IMR-90 (cell line): Measurements from ENCODE around the gene LYSMD4. TPM values are rescaled to one million over a fixed set of nuclear protein-coding genes. Genes with fewer than 3 reads are reported as not detected.

Source experiments
- ATAC-seq: fragments of 200-7000 bp; cut with Tn5 transposase; 2 replicates; pipeline ENCODE4 v1.9.1; 2020; ENCODE audit warnings: low read depth, mild to moderate bottlenecking, moderate library complexity
- BruUV-seq: library from RNA; stranded (reverse); fragments of 400-500 nt; replicated peaks from 2 replicates; lab custom pipeline; 2021; lab: Mats Ljungman, UMichigan
- CTCF ChIA-PET: fragments of 300-600 bp; formaldehyde crosslinking; extraction: SDS; loops from one replicate; lab custom pipeline; 2021; ENCODE audit warnings: antibody characterized with exemption; lab: Yijun Ruan, JAX
- POLR2A ChIA-PET: fragments of 300-600 bp; sonication (Branson Sonifier 250); formaldehyde crosslinking; loops from one replicate; lab custom pipeline; 2022; ENCODE audit warnings: antibody characterized with exemption; ENCODE audit not compliant: unreplicated experiment; lab: Charles Lee
- DNase-seq: peaks from one replicate; pipeline ENCODE4 v3.0.0; 2013
- H2AFZ ChIP-seq: replicated peaks from 2 replicates; pipeline ENCODE3; 2013; ENCODE audit warnings: low read length, mild to moderate bottlenecking; ENCODE audit not compliant: poor library complexity
- H2AK5ac ChIP-seq: 2 replicates; pipeline ENCODE4 v1.6.1; 2013; ENCODE audit warnings: low read depth, low read length, inconsistent platforms
- H2AK9ac ChIP-seq: replicated peaks from 2 replicates; pipeline ENCODE3; 2013; ENCODE audit warnings: mild to moderate bottlenecking, low read depth, low read length, moderate library complexity; ENCODE audit not compliant: poor library complexity
- H2BK120ac ChIP-seq: 2 replicates; pipeline ENCODE4 v1.6.1; 2013; ENCODE audit warnings: low read depth, low read length, inconsistent platforms
- H2BK15ac ChIP-seq: 3 replicates; pipeline ENCODE4 v1.6.1; 2013; ENCODE audit warnings: low read depth, low read length, inconsistent platforms
- H2BK20ac ChIP-seq: 2 replicates; pipeline ENCODE4 v1.6.1; 2013; ENCODE audit warnings: low read depth, mild to moderate bottlenecking, inconsistent platforms, low read length, moderate library complexity
- H2BK5ac ChIP-seq: 2 replicates; pipeline ENCODE4 v1.6.1; 2013; ENCODE audit warnings: mild to moderate bottlenecking, low read depth, low read length, inconsistent platforms; ENCODE audit not compliant: poor library complexity, severe bottlenecking
- H3K14ac ChIP-seq: replicated peaks from 2 replicates; pipeline ENCODE4 v1.6.1; 2013; ENCODE audit warnings: low read depth, low read length, inconsistent platforms
- H3K18ac ChIP-seq: 2 replicates; pipeline ENCODE4 v1.6.1; 2013; ENCODE audit warnings: low read depth, low read length, control low read depth
- H3K23ac ChIP-seq: 2 replicates; pipeline ENCODE4 v1.6.1; 2013; ENCODE audit warnings: low read depth, low read length, inconsistent platforms
- H3K27ac ChIP-seq: 2 replicates; pipeline ENCODE4 v1.5.1; 2013; ENCODE audit warnings: mild to moderate bottlenecking, control low read depth, low read length; ENCODE audit not compliant: insufficient read depth
- H3K27me3 ChIP-seq: 2 replicates; pipeline ENCODE4 v1.6.1; 2013; ENCODE audit warnings: low read length; ENCODE audit not compliant: control insufficient read depth, insufficient read depth
- H3K36me3 ChIP-seq: 2 replicates; pipeline ENCODE4 v1.6.1; 2013; ENCODE audit warnings: low read length, mixed read lengths; ENCODE audit not compliant: control insufficient read depth, insufficient read depth
- H3K4ac ChIP-seq: 2 replicates; pipeline ENCODE4 v1.6.1; 2013; ENCODE audit warnings: low read depth, low read length, inconsistent platforms
- H3K4me1 ChIP-seq: 2 replicates; pipeline ENCODE4 v1.6.1; 2013; ENCODE audit warnings: low read length, mixed read lengths; ENCODE audit not compliant: control insufficient read depth, insufficient read depth
- H3K4me2 ChIP-seq: 2 replicates; pipeline ENCODE4 v1.6.1; 2013; ENCODE audit warnings: low read depth, mild to moderate bottlenecking, control low read depth, low read length, moderate library complexity
- H3K4me3 ChIP-seq: 2 replicates; pipeline ENCODE4 v1.5.1; 2013; ENCODE audit warnings: low read depth, mild to moderate bottlenecking, control low read depth, low read length, moderate library complexity; ENCODE audit not compliant: insufficient read depth
- H3K56ac ChIP-seq: 2 replicates; pipeline ENCODE4 v1.6.1; 2013; ENCODE audit warnings: low read length, inconsistent platforms; ENCODE audit not compliant: insufficient read depth; ENCODE audit errors: extremely low read depth
- H3K79me1 ChIP-seq, 2 experiments: 2 replicates each; pipeline ENCODE4 v1.6.1; 2013; ENCODE audit warnings: low read length in 2 of 2, inconsistent platforms in 1 of 2, low read depth in 1 of 2
- H3K9ac ChIP-seq: 2 replicates; pipeline ENCODE4 v1.6.1; 2013; ENCODE audit warnings: low read depth, low read length, control low read depth
- H3K9me1 ChIP-seq: 2 replicates; pipeline ENCODE4 v1.6.1; 2013; ENCODE audit warnings: low read length, inconsistent platforms; ENCODE audit not compliant: insufficient read depth
- H3K9me3 ChIP-seq: 2 replicates; pipeline ENCODE4 v1.6.1; 2013; ENCODE audit warnings: low read length; ENCODE audit not compliant: control insufficient read depth, insufficient read depth
- H4K20me1 ChIP-seq: 2 replicates; pipeline ENCODE4 v1.6.1; 2013; ENCODE audit warnings: low read length, inconsistent platforms; ENCODE audit not compliant: insufficient read depth
- H4K5ac ChIP-seq: 2 replicates; pipeline ENCODE4 v1.6.1; 2013; ENCODE audit warnings: mild to moderate bottlenecking, low read depth, low read length, control low read depth
- H4K8ac ChIP-seq, 2 experiments: 2 replicates each; pipeline ENCODE4 v1.6.1; 2013; ENCODE audit warnings: low read depth in 2 of 2, low read length in 2 of 2, control low read depth in 1 of 2, inconsistent platforms in 1 of 2
- H4K91ac ChIP-seq: 2 replicates; pipeline ENCODE4 v1.6.1; 2013; ENCODE audit warnings: low read depth, low read length, inconsistent platforms; ENCODE audit not compliant: insufficient read depth
- BHLHE40 ChIP-seq: fragments of 150-350 bp; IDR thresholded peaks from 2 replicates; pipeline ENCODE4 v1.6.1; 2016; ENCODE audit warnings: mild to moderate bottlenecking, low read depth, low read length
- CEBPB ChIP-seq: IDR thresholded peaks from 2 replicates; pipeline ENCODE4 v1.6.1; 2012; ENCODE audit warnings: low read depth, low read length, improper control_type of control experiment
- CHD1 ChIP-seq: IDR thresholded peaks from 2 replicates; pipeline ENCODE4 v1.6.1; 2012; ENCODE audit warnings: low read depth, low read length, improper control_type of control experiment
- CTCF ChIP-seq: conservative IDR thresholded peaks from 2 replicates; pipeline ENCODE4 v1.5.1; 2012; ENCODE audit warnings: mild to moderate bottlenecking, low read depth, low read length, improper control_type of control experiment
- ELK1 ChIP-seq: fragments of 150-350 bp; IDR thresholded peaks from 2 replicates; pipeline ENCODE4 v1.6.1; 2016; ENCODE audit warnings: low read depth, mild to moderate bottlenecking, low read length, moderate library complexity, borderline replicate concordance
- FOS ChIP-seq: fragments of 150-350 bp; IDR thresholded peaks from 2 replicates; pipeline ENCODE4 v1.6.1; 2016; ENCODE audit warnings: low read depth, low read length
- MAFK ChIP-seq: IDR thresholded peaks from 2 replicates; pipeline ENCODE4 v1.6.1; 2012; ENCODE audit warnings: low read depth, low read length, improper control_type of control experiment
- MAZ ChIP-seq: IDR thresholded peaks from 2 replicates; pipeline ENCODE4 v1.6.1; 2012; ENCODE audit warnings: low read depth, mild to moderate bottlenecking, low read length, improper control_type of control experiment, moderate library complexity, borderline replicate concordance
- MXI1 ChIP-seq: IDR thresholded peaks from 2 replicates; pipeline ENCODE4 v1.6.1; 2012; ENCODE audit warnings: low read depth, mild to moderate bottlenecking, low read length, moderate library complexity, borderline replicate concordance
- NFE2L2 ChIP-seq: fragments of 150-350 bp; IDR thresholded peaks from 2 replicates; pipeline ENCODE4 v1.6.1; 2016; ENCODE audit warnings: low read depth, mild to moderate bottlenecking, low read length
- POLR2A ChIP-seq: IDR thresholded peaks from 2 replicates; pipeline ENCODE4 v1.6.1; 2012; ENCODE audit warnings: mild to moderate bottlenecking, low read depth, low read length
- RAD21 ChIP-seq: IDR thresholded peaks from 2 replicates; pipeline ENCODE4 v1.6.1; 2012; ENCODE audit warnings: low read length, improper control_type of control experiment
- RCOR1 ChIP-seq: IDR thresholded peaks from 2 replicates; pipeline ENCODE4 v1.6.1; 2012; ENCODE audit warnings: mild to moderate bottlenecking, low read length, improper control_type of control experiment; ENCODE audit not compliant: insufficient replicate concordance
- RFX5 ChIP-seq: IDR thresholded peaks from 2 replicates; pipeline ENCODE4 v1.8.0; 2012; ENCODE audit warnings: low read depth, mild to moderate bottlenecking, low read length, moderate library complexity
- SMC3 ChIP-seq: fragments of 150-350 bp; IDR thresholded peaks from 2 replicates; pipeline ENCODE4 v1.6.1; 2016; ENCODE audit warnings: low read depth, mild to moderate bottlenecking, antibody characterized with exemption, low read length, moderate library complexity
- USF2 ChIP-seq: fragments of 150-350 bp; IDR thresholded peaks from 2 replicates; pipeline ENCODE4 v1.6.1; 2017; ENCODE audit warnings: mild to moderate bottlenecking, antibody characterized with exemption, low read length, low read depth
- WGBS, 2 experiments: methylation state at CpG; one replicate each; pipeline versions ENCODE4 v1.1.5 to v1.1.7; 2013; ENCODE audit warnings: missing lambda C conversion rate in 2 of 2; ENCODE audit not compliant: insufficient read length in 1 of 2; ENCODE audit errors: extremely low coverage in 2 of 2; 5-methylcytosine and 5-hydroxymethylcytosine counted together
- dilution Hi-C: fragments of 300-500 bp; cut with HindIII; formaldehyde crosslinking; loops from one replicate; pipeline ENCODE4 v1.14.3; 2018; ENCODE audit warnings: low sequenced_read_pairs; ENCODE audit not compliant: unreplicated experiment
- in situ Hi-C: fragments of 300-500 bp; cut with MboI; formaldehyde crosslinking; loops from 3 replicates; pipeline ENCODE4 v1.14.3; 2019; ENCODE audit warnings: low sequenced_read_pairs, inconsistent platforms, mixed read lengths
- intact Hi-C: fragments of 100-400 bp; cut with micrococcal nuclease; formaldehyde crosslinking; loops from 2 replicates; pipeline ENCODE4 v1.10.0; 2022
- polyA plus RNA-seq, 3 experiments: library from polyadenylated mRNA; depleted of rRNA; stranded (reverse); fragments of >200 nt; gene quantifications; 2 replicates each; pipeline ENCODE4 v1.2.3, GENCODE V29; 2012; ENCODE audit warnings: low replicate concordance in 1 of 3
- total RNA-seq: library from RNA; depleted of rRNA; stranded (reverse); fragments of >200 nt; gene quantifications from 2 replicates; pipeline ENCODE4 v1.2.3, GENCODE V29; 2012

LYSMD4 gene
- total and polyA plus RNA-seq, 2 of the 4 experiments (the other 2 are of a cell fraction), result 4.5 to 5.0 TPM

GRCh38 chr15:99736702-99737101 lies 3.5 kb upstream of the LYSMD4 start:
- Histone ChIP-seq H3K56ac (no peak overlapping the region), H3K27me3 (peaks cover 4% of the 10 kb centered on the region; the same call in 1 of the 2 replicates), H2AFZ (no peak overlapping the region), H3K23ac (no peak overlapping the region), H2BK20ac (no peak overlapping the region), H2AK9ac (no peak overlapping the region), H2AK5ac (no peak overlapping the region), H4K5ac (no peak overlapping the region), H3K14ac (no peak overlapping the region), H3K36me3 (no peaks in the 10 kb centered on the region), H3K9ac (no peak overlapping the region), H3K4ac (no peak overlapping the region), H4K91ac (no peak overlapping the region), H3K4me3 (no peak overlapping the region), H3K9me1 (no peaks in the 10 kb centered on the region), H3K4me2 (no peak overlapping the region), H3K27ac (no peak overlapping the region), H4K8ac (no peak overlapping the region), H4K20me1 (no peaks in the 10 kb centered on the region), H3K18ac (no peak overlapping the region), H3K79me1 (peaks cover 0 to 13% of the 10 kb centered on the region in 2 experiments; a peak in 2 of 4 replicates), H2BK5ac (no peak overlapping the region), H2BK15ac (no peak overlapping the region), H3K9me3 (no peaks in the 10 kb centered on the region), H2BK120ac (no peak overlapping the region), H3K4me1 (peaks cover 3% of the 10 kb centered on the region; the same call in 1 of the 2 replicates)
- dilution Hi-C loops, result no loop called here
- ATAC-seq, result no peak
- ChIA-PET CTCF (no interaction called here), POLR2A (no interaction called here)
- no CpG with 5 or more reads among the region's 2 CpGs for WGBS, 2 experiments
- intact Hi-C loops, result no loop called here
- no peak for DNase-seq
- TF ChIP-seq CTCF (no peak), CHD1 (no peak), MAZ (no peak), FOS (no peak), RCOR1 (no peak), NFE2L2 (no peak), POLR2A (no peak), RAD21 (no peak), MAFK (no peak), MXI1 (no peak), BHLHE40 (no peak), RFX5 (no peak), ELK1 (no peak), CEBPB (no peak), SMC3 (no peak), USF2 (no peak)
- BruUV-seq, result no TSS peak
- in situ Hi-C loops, result loop anchor here (25.0 kb wide), 1 partner anchor 624 kb away; the partner anchor contains the start of gene SYNM
